CD4-positive, alpha-beta T cell treated with Interleukin-1 beta for 1 hour (primary cell): ENCODE measurements around the gene WIPF3.

Source experiments
- DNase-seq, 2 donors: peaks; one replicate each; pipeline ENCODE4 v3.0.0-alpha.2; 2020 to 2022

WIPF3 gene

GRCh38 chr7:29809533-29810155 lies 3.3 kb downstream of the WIPF3 start:
- DNase-seq: no peak

DNA sequence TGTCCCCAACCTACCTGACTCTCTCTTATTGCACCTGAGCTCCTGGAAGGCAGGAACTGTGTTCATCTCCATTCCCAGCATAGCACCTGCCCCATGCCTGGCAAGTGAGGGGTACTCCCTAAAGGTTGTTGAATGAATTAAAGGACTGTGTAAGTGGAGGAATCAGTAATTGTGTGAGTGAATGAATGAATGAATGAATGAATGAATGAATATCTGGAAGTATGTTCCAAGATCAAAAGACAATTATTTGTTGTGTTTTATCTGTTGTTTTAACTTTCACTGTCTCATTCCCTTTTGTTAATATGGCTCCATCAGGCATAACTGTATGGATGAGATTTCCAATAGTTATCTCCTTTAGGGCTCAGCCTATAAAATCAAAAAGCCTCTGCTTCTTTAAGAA lies 4.0 kb downstream of the WIPF3 start:
- no peak for DNase-seq

GRCh38 chr7:29810813-29811482 lies 4.6 kb downstream of the WIPF3 start:
- no peak for DNase-seq

GRCh38 chr7:29811586-29811985 lies 5.3 kb downstream of the WIPF3 start:
- no peak for DNase-seq

- DNase-seq: no peak
Measured at GRCh38 chr7:29812185-29812876, 6.0 kb downstream of the WIPF3 start.

DNA sequence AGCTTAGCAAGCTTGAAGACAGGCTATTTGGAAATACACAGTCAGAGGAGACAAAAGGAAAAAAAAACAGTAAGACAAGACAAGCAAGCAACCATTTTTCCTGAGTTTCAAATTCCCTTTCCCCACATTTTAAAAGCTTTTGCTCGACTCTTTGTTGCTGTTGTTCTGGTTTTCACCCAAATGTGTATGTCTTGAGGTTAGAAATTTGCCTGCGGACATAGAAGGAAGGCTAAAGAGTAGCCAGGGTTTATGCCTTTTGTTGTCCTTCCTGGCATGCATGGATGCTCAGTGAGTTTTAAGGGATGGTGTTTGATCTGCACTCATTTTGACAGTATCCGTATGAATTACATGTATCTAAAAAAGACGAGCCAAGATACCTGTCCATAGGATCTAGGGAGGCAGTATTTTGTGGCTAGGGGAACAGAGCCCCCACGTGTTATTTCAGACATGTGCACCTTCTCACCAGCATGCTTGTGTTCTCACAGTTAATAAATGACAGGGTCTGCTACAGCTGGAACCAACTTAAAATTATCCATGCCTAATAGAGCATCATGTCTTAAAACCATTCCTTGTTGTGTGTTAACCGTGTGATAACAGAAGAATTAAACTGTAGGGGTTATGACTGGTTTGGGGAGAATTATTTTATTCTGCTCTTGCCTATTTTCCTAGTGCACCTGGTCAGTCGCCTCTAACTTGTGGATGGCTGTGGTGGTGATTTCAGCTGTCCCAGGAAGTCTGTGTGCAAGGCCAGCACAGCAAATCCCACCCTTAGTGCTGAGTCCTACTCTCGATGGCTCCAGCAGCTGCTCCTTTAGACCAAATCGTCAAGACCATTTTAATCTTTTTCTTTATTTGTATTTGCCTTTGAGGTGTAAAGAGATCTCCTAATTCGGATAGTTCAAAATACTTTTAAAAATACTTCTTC lies 9.1 kb downstream of the WIPF3 start:
- no peak for DNase-seq

DNA sequence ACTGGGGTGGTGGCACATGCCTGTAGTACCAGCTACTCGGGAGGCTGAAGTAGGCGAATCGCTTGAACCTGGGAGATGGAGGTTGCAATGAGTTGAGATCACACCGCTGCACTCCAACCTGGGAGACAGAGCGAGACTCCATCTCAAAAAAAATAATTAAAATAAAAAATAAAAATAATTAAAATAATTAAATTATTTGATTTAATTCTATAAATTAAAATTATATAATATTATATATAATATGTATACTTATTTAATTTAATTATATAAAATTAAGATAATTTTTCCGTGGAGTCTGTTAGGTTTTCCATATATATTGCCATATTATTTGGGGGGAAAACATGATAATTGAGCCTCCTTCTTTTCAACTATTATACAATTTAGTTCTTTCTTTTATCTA lies 12.0 kb downstream of the WIPF3 start:
- DNase-seq: no peak

GRCh38 chr7:29825775-29826529 lies 19.6 kb downstream of the WIPF3 start:
- DNase-seq: no peak

- no peak for DNase-seq
Measured at GRCh38 chr7:29826530-29826822, 20.2 kb downstream of the WIPF3 start.

DNA sequence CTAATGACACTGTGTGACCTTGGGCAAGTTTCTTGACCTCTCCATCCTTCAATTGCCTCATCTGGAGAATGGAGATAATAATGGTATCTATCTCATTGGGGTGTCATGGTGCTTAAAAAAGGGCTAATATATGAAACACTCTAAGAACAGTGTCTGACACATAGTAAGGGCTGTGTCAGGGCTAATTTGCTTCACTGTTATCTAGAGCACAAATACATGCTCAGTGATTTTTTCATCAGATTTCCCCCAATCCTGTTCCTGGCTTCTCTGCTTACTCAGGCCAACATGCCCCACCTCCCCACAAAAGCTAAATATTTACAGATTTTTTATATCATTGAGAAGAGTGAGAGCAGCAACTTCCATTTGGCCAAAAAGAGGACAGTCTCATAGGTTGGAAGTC lies 20.6 kb downstream of the WIPF3 start:
- DNase-seq: no peak

- no peak for DNase-seq
Measured at GRCh38 chr7:29831705-29832104, 25.4 kb downstream of the WIPF3 start.

GRCh38 chr7:29833929-29834328 lies 27.6 kb downstream of the WIPF3 start:
- DNase-seq: no peak

- DNase-seq: no peak
Measured at GRCh38 chr7:29835718-29836117, 29.4 kb downstream of the WIPF3 start.

- no peak for DNase-seq
Measured at GRCh38 chr7:29839302-29839701, 33.0 kb downstream of the WIPF3 start.

GRCh38 chr7:29839921-29840320 lies 33.6 kb downstream of the WIPF3 start:
- DNase-seq: no peak

GRCh38 chr7:29840701-29841100 lies 34.4 kb downstream of the WIPF3 start:
- no peak for DNase-seq

DNA sequence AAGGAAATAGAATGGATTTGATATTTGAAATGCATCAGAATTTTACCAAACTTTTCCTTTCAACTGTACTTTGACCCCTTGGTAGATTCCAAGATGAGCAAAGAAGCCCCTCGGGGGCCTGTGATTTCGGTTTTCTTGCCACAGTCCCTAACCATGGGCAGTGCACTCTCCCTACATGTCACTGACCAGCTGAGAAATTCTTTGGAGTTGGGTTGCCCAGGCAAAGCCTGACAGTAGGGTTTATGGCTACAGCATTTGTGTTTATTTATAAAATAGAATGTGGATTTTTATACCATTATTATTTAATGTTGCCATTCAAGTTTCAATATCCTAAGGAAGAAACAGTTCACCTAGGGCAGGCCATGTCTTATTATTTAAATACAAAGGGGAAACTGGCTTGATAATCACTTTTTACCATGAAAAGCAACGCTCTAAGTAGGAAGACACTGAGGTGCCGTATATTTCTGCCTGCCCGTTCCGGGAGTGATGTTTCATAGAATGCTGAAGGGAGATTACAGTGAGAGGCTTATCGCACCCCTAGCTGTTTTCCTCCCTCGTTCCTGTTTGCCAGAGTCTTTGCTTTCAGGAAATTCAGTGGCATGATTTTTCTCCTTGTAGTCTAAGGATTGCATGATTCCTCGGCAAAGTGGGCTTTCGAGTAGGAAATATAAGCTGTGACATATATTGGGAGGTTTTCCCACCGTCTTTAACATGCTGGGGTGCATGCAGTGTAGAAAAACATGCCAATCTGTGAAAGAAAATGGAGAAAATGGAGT lies 35.8 kb downstream of the WIPF3 start:
- DNase-seq: no peak

DNA sequence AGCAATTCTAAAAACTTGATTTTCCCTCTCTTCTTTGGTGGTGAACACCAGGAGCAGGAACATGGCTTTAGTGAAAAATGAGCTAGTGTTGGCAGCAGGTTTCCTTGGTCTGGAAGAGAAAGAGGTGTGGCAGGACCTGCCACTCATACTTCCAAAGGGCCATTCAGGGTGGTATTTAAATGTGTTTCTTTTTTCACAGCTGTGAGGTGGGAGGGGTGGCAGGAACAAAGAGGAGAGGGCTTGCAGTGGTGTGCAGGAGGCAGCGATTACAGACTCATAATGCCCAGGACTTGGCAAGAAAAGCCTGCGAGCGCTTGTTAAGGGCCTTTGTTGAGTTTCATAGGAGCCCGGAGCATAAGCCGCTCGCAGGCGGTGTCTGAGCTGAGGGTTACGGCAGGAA lies 36.8 kb downstream of the WIPF3 start:
- no peak for DNase-seq

DNA sequence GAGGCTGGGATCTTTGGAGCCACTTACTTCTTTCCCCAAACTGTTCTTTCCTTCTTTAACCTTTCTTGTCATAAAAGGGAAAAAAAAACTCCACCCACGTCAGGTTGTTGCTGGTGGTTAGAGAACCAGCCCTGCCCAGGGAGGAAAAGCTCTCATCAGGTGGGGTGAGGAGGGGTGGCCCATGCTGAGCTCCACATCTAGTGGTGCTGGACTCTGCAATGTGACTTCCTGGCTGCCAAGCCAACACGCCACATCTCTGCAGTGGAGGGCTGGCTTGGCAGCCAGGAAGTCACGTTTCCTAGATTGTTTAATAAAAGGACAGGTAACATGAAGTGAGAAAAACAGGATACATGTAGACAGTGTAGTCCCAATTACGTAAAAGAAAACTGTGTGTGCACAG lies 37.4 kb downstream of the WIPF3 start:
- no peak for DNase-seq

DNA sequence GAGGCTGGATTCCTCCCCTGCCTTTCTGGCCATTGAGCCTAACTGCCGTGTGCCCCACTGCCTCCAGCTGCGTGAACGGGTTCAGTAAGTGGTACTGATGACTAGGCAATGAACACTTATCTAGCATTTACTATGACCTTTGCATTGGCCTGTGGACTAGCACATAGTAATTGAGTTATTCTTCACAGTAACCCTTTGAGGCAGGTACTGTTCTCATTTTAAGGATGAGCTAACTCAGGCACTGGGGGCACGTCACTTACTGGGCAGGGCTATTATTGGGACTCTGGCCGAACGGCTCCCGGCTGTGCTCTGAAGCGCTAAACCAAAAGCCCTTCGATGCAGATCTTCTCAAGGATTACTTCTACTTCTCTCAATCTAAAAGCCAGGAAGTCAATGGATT lies 38.3 kb downstream of the WIPF3 start:
- no peak for DNase-seq

- DNase-seq: no peak
Measured at GRCh38 chr7:29847496-29847895, 41.2 kb downstream of the WIPF3 start.

DNA sequence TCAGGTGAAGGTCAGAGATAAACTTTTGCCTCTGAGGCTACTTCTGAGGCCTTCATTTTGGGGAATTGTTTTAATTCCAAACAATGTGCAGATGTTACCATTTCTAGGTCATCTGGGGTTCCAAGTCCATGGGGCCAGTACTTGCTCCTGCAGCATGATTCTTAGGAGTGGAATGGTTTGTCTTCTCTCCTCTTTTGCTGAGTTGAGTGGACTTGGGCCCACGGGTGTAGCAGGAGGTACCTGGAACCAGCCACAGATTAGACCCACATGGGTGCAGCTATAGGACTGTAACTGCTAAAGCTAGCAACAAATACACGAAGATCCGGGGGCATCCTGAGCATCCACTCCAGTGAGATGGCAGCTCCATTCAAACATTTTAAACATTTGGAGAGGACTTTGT lies 41.6 kb downstream of the WIPF3 start:
- no peak for DNase-seq
